Measurements from ENCODE around the gene NONO.
A peak's percentile ranks its signal among the peaks of the same experiment; 100 is the strongest.
"Not testable (repeated sequence)": the region's sequence is repeated elsewhere in the genome, so short reads cannot be mapped to it uniquely, and the experiment has no call there.

Gene NONO

DNA sequence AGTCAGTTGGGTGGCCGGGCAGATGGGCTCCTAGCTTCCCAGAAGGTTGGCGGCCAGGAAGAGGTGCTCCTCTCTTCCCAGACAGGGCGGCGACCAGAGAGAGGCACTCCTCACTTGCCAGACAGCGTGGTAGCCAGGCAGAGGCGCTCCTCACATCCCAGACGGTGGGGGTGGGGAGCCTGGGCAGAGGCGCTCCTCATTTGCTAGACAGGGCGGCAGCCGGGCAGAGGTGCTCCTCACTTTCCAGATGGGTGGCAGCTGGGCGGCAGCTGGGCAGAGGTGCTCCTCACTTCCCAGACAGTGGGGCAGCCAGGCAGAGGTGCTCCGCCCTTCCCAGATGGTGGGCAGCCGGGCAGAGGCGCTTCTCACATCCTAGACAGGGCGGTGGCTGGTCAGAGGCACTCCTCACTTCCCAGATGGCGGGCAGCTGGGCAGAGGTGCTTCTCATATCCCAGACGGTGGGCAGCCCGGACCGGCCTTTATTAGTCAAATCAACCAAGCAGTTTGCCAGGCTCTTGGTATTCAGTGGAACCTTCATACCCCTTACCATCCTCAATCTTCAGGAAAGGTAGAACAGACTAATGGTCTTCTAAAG is 13.5 kb upstream of the NONO start:
- no peak for DNase-seq (ENCODE audit: extremely low read depth, insufficient read length)
- H3K36me3 ChIP-seq (ENCODE audit: control insufficient read depth, insufficient read depth, low read length): no peaks in the 10 kb centered on the region
- H3K27me3 ChIP-seq (replicated peaks; ENCODE audit: control insufficient read depth, insufficient read depth, low read length): no peaks in the 10 kb centered on the region
- TF ChIP-seq, protein P1, sequence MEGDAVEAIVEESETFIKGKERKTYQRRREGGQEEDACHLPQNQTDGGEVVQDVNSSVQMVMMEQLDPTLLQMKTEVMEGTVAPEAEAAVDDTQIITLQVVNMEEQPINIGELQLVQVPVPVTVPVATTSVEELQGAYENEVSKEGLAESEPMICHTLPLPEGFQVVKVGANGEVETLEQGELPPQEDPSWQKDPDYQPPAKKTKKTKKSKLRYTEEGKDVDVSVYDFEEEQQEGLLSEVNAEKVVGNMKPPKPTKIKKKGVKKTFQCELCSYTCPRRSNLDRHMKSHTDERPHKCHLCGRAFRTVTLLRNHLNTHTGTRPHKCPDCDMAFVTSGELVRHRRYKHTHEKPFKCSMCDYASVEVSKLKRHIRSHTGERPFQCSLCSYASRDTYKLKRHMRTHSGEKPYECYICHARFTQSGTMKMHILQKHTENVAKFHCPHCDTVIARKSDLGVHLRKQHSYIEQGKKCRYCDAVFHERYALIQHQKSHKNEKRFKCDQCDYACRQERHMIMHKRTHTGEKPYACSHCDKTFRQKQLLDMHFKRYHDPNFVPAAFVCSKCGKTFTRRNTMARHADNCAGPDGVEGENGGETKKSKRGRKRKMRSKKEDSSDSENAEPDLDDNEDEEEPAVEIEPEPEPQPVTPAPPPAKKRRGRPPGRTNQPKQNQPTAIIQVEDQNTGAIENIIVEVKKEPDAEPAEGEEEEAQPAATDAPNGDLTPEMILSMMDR (IDR thresholded peaks at IDR 0.05; ENCODE audit: insufficient read depth, low read length, poor library complexity, severe bottlenecking): no peak
- H3K4me3 ChIP-seq (replicated peaks; ENCODE audit: low read depth, low read length): no peak overlapping the region

DNA sequence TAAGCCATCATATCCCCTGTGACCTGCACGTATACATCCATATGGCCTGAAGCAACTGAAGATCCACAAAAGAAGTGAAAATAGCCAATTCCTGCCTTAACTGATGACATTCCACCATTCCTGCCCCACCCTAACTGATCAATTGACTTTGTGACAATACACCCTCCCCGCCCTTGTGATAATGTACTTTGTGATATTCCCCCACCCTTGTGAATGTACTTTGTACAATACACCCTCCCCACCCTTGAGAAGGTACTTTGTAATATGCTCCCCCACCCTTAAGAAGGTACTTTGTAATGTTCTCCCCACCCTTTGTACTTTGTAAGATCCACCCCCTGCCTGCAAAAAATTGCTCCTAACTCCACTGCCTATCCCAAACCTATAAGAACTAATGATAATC is 11.1 kb upstream of the NONO start:
- H3K27me3 ChIP-seq (replicated peaks; ENCODE audit: control insufficient read depth, insufficient read depth, low read length); DNase-seq (ENCODE audit: extremely low read depth, insufficient read length); H3K4me3 ChIP-seq (replicated peaks; ENCODE audit: low read depth, low read length); H3K36me3 ChIP-seq (ENCODE audit: control insufficient read depth, insufficient read depth, low read length): not testable (repeated sequence)

DNA sequence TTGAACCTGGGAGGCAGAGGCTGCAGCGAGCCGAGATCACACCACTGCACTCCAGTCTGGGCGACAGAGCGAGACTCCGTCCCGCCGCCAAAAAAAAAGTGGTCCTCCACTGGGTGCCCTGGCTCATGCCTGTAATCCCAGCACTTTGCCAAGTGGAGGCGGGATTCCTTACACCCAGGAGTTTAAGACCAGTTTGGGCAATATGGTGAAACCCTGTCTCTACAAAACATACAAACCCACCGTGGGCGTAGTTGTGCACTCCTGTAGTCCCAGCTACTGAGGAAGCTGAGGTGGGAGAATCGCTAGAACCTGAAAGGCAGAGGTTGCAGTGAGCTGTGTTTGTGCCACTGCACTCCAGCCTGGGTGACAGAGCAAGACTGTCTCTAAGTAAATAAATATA is 2.1 kb upstream of the NONO start:
- H3K4me3 ChIP-seq (replicated peaks; ENCODE audit: low read depth, low read length); H3K36me3 ChIP-seq (ENCODE audit: control insufficient read depth, insufficient read depth, low read length); H3K27me3 ChIP-seq (replicated peaks; ENCODE audit: control insufficient read depth, insufficient read depth, low read length); DNase-seq (ENCODE audit: extremely low read depth, insufficient read length): not testable (repeated sequence)

DNA sequence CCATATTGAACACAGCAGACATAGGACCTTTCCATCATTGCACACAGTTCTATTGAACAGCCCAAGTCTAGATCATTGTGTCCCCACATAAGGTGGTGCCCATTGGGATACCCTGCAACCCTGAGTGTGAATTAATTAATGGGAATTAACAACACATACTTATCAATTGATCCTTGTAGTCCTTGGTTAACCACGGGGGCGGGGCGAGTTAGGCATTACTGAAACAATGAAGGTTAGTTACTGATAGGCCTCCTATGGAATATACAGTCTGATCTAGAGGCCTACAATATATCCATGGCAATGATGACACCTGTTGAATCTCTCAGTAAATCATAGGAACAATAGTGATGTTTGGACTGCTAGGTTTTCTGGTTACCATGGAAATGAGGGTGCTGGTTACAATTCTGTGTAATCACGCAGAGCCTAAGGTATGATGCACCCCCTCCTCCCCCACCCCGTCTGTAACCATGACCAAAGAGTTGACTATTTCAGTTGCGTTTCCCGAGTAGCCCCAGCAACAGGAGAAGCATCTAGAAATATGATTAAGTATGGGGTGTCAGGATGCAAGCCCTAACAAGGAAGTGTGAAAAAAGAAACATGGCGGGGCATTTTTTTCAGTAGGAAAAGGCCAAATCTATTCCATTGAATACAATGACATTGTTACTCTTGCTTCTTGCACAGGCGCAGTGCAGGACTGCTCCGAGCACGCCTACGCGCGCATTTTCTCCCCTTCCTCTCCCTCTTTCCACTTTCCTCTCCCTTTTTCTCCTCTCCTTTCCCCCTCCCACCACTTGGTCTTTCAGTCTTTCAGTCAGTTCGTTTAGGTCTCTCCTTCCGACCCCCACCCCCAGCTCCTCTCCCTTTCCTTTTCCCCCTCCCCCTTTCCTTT is 677 bp upstream of the NONO start:
- no peak for DNase-seq (ENCODE audit: extremely low read depth, insufficient read length)
- Histone ChIP-seq H3K4me3 (replicated peaks; ENCODE audit: low read depth, low read length) (peak overlapping the region; percentile 64), H3K36me3 (ENCODE audit: control insufficient read depth, insufficient read depth, low read length) (no peaks in the 10 kb centered on the region), H3K27me3 (replicated peaks; ENCODE audit: control insufficient read depth, insufficient read depth, low read length) (no peaks in the 10 kb centered on the region)
- TF ChIP-seq, protein P1 (IDR thresholded peaks at IDR 0.05; ENCODE audit: insufficient read depth, low read length, poor library complexity, severe bottlenecking): no peak

DNA sequence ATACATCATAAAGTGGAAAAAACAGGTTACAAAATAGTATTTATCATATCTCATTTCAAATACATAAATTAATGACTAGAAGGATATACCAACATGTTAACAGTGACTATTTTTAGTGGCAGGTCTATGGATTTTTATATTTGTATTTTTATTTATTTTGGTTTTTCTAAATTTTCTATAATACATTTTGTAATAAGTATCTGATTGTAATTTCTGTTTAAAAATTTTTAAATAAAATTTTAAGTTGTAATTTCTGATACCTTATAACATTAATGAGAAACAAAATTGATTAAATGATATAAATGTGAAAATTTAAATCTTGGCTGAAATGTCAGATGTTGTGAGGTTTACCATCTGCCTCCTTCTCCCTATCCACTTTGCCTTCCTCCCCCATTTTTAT is 2.5 kb downstream of the NONO start:
- Histone ChIP-seq H3K36me3 (ENCODE audit: control insufficient read depth, insufficient read depth, low read length) (no peaks in the 10 kb centered on the region), H3K4me3 (replicated peaks; ENCODE audit: low read depth, low read length) (peak overlapping the region; percentile 82), H3K27me3 (replicated peaks; ENCODE audit: control insufficient read depth, insufficient read depth, low read length) (no peaks in the 10 kb centered on the region)
- TF ChIP-seq, protein P1 (IDR thresholded peaks at IDR 0.05; ENCODE audit: insufficient read depth, low read length, poor library complexity, severe bottlenecking): no peak
- no peak for DNase-seq (ENCODE audit: extremely low read depth, insufficient read length)

DNA sequence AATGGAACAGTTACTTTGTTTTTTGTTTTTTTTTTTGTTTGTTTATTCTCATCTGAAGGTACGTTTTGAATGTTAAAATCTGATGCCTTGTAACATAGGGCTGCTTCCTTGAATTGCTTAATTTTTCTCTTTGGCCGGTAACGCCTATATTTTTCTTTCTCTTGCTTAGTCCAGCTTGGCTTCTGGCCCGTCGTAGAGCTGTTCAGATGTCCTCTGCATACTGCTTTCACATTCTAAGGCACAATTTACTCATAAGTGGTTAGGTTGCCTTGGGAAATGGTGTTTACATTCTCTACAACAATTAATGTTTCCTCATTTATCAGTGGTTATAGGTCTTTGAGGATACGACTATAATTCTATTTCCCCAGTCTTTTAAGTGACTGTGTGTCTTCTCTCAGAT is 7.9 kb downstream of the NONO start:
- TF ChIP-seq, protein P1 (IDR thresholded peaks at IDR 0.05; ENCODE audit: insufficient read depth, low read length, poor library complexity, severe bottlenecking): no peak
- Histone ChIP-seq H3K36me3 (ENCODE audit: control insufficient read depth, insufficient read depth, low read length) (peaks cover 2% of the 10 kb centered on the region), H3K4me3 (replicated peaks; ENCODE audit: low read depth, low read length) (no peak overlapping the region), H3K27me3 (replicated peaks; ENCODE audit: control insufficient read depth, insufficient read depth, low read length) (no peaks in the 10 kb centered on the region)
- no peak for DNase-seq (ENCODE audit: extremely low read depth, insufficient read length)
